ENCODE results near the gene ST7. TPM values are rescaled to one million over a fixed set of nuclear protein-coding genes. Genes with fewer than 3 reads are reported as not detected.

The ST7 gene
- total and polyA plus RNA-seq, 2 experiments from 2014 or later: 31.2 to 38.5 TPM

GRCh38 chr7:117152213-117153007 lies 199.1 kb downstream of the ST7 start:
- Histone ChIP-seq H3K4me3 (no peak overlapping the region), H3K27me3 (no peaks in the 10 kb centered on the region), H4K20me1 (ENCODE audit: insufficient read depth, poor library complexity, severe bottlenecking) (no peaks in the 10 kb centered on the region), H3K9me3 (ENCODE audit: low read depth) (no peaks in the 10 kb centered on the region), H3K27ac (peak overlapping the region; percentile 51), H3K9me2 (replicated peaks; ENCODE audit: insufficient read depth) (no peaks in the 10 kb centered on the region), H3K4me1 (ENCODE audit: insufficient read depth) (peaks cover 11% of the 10 kb centered on the region), H2AFZ (no peak overlapping the region), H3K4me2 (no peak overlapping the region), H3K79me2 (no peaks in the 10 kb centered on the region), H3K36me3 (replicated peaks; ENCODE audit: insufficient read depth, low read depth) (no peaks in the 10 kb centered on the region)
- TF ChIP-seq EZH2phosphoT487 (IDR thresholded peaks at IDR 0.05; ENCODE audit: low read depth, severe bottlenecking, unreplicated experiment) (no peak), EZH2 (IDR thresholded peaks at IDR 0.05; ENCODE audit: borderline replicate concordance) (no peak)
- TF ChIP-seq, protein P1, sequence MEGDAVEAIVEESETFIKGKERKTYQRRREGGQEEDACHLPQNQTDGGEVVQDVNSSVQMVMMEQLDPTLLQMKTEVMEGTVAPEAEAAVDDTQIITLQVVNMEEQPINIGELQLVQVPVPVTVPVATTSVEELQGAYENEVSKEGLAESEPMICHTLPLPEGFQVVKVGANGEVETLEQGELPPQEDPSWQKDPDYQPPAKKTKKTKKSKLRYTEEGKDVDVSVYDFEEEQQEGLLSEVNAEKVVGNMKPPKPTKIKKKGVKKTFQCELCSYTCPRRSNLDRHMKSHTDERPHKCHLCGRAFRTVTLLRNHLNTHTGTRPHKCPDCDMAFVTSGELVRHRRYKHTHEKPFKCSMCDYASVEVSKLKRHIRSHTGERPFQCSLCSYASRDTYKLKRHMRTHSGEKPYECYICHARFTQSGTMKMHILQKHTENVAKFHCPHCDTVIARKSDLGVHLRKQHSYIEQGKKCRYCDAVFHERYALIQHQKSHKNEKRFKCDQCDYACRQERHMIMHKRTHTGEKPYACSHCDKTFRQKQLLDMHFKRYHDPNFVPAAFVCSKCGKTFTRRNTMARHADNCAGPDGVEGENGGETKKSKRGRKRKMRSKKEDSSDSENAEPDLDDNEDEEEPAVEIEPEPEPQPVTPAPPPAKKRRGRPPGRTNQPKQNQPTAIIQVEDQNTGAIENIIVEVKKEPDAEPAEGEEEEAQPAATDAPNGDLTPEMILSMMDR (IDR thresholded peaks at IDR 0.05; ENCODE audit: poor library complexity): no peak
- DNase-seq (ENCODE audit: low spot score): no peak
- WGBS (ENCODE audit: low lambda C conversion rate, missing lambda C conversion rate): 79% methylated on average over 3 of the region's 3 CpGs

- Histone ChIP-seq H3K9me2 (replicated peaks; ENCODE audit: insufficient read depth) (no peaks in the 10 kb centered on the region), H3K4me3 (no peak overlapping the region), H3K79me2 (no peaks in the 10 kb centered on the region), H3K4me2 (no peak overlapping the region), H3K9me3 (ENCODE audit: low read depth) (no peaks in the 10 kb centered on the region), H3K4me1 (ENCODE audit: insufficient read depth) (peaks cover 18% of the 10 kb centered on the region), H3K36me3 (replicated peaks; ENCODE audit: insufficient read depth, low read depth) (no peaks in the 10 kb centered on the region), H3K27me3 (no peaks in the 10 kb centered on the region), H4K20me1 (ENCODE audit: insufficient read depth, poor library complexity, severe bottlenecking) (no peaks in the 10 kb centered on the region), H3K27ac (peak overlapping the region; percentile 51), H2AFZ (no peak overlapping the region)
- WGBS (ENCODE audit: low lambda C conversion rate, missing lambda C conversion rate): 35% methylated on average over 1 of the region's 1 CpG
- no peak for TF ChIP-seq EZH2phosphoT487 (IDR thresholded peaks at IDR 0.05; ENCODE audit: low read depth, severe bottlenecking, unreplicated experiment)
- TF ChIP-seq, protein P1 (IDR thresholded peaks at IDR 0.05; ENCODE audit: poor library complexity): no peak
- TF ChIP-seq EZH2 (IDR thresholded peaks at IDR 0.05; ENCODE audit: borderline replicate concordance): no peak
- DNase-seq (ENCODE audit: low spot score): no peak
Measured at GRCh38 chr7:117153016-117153545, 199.8 kb downstream of the ST7 start.

DNA sequence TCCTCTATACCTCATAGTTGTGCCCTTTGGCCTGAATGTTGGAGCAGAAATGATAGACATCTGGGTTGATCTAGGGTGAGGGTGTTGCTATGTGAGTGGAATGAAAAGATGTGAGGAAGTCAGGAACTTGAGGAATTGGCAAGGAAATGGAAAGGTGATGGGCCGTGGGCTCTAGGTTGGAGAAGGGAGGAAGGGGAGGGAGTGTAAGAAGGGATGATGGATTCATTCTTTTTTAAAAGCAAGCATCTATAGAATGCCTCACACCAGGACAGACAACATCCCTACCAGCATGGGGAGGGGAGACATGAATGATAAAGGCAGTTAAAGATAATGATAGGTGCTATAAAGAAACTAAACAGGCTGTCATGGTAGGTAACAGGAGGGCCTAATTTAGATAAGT lies 201.4 kb downstream of the ST7 start:
- Histone ChIP-seq H3K27ac (no peak overlapping the region), H3K4me3 (no peak overlapping the region), H3K4me1 (ENCODE audit: insufficient read depth) (peaks cover 33% of the 10 kb centered on the region), H3K27me3 (no peaks in the 10 kb centered on the region), H3K9me2 (replicated peaks; ENCODE audit: insufficient read depth) (no peaks in the 10 kb centered on the region), H3K36me3 (replicated peaks; ENCODE audit: insufficient read depth, low read depth) (no peaks in the 10 kb centered on the region), H3K9me3 (ENCODE audit: low read depth) (no peaks in the 10 kb centered on the region), H3K79me2 (no peaks in the 10 kb centered on the region), H4K20me1 (ENCODE audit: insufficient read depth, poor library complexity, severe bottlenecking) (no peaks in the 10 kb centered on the region), H3K4me2 (no peak overlapping the region), H2AFZ (no peak overlapping the region)
- no peak for TF ChIP-seq EZH2 (IDR thresholded peaks at IDR 0.05; ENCODE audit: borderline replicate concordance)
- no peak for TF ChIP-seq EZH2phosphoT487 (IDR thresholded peaks at IDR 0.05; ENCODE audit: low read depth, severe bottlenecking, unreplicated experiment)
- DNase-seq (ENCODE audit: low spot score): no peak
- WGBS (ENCODE audit: low lambda C conversion rate, missing lambda C conversion rate): 67% methylated on average over 1 of the region's 1 CpG

DNA sequence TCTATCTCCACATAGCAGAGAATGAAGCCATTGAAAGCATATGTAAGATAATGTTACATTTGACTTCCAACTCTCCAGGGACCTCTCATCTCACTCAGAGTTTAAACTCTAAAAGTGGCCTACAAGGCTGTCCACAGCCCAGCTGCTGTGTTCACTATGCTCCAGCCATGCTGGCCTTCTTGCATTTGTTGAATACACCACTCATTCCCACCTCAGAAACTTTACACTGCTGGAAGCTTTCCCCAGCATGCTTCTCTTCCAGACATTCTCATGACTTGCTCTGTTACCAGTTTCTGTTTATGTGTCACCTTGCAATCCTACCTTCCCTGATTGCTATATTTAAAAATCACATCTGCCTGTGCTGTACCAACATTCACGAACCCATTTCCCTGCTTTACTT lies 202.4 kb downstream of the ST7 start:
- H4K20me1 ChIP-seq (ENCODE audit: insufficient read depth, poor library complexity, severe bottlenecking): no peaks in the 10 kb centered on the region

More for the DNA sequence above, 202.4 kb downstream of the ST7 start:
- Histone ChIP-seq H3K4me1 (ENCODE audit: insufficient read depth) (peaks cover 33% of the 10 kb centered on the region), H3K9me2 (replicated peaks; ENCODE audit: insufficient read depth) (no peaks in the 10 kb centered on the region), H3K79me2 (no peaks in the 10 kb centered on the region), H3K4me2 (no peak overlapping the region), H3K4me3 (no peak overlapping the region), H3K9me3 (ENCODE audit: low read depth) (no peaks in the 10 kb centered on the region), H2AFZ (no peak overlapping the region), H3K27me3 (no peaks in the 10 kb centered on the region), H3K27ac (no peak overlapping the region), H3K36me3 (replicated peaks; ENCODE audit: insufficient read depth, low read depth) (no peaks in the 10 kb centered on the region)
- TF ChIP-seq EZH2 (IDR thresholded peaks at IDR 0.05; ENCODE audit: borderline replicate concordance): no peak
- TF ChIP-seq EZH2phosphoT487 (IDR thresholded peaks at IDR 0.05; ENCODE audit: low read depth, severe bottlenecking, unreplicated experiment): no peak
- TF ChIP-seq, protein P1 (IDR thresholded peaks at IDR 0.05; ENCODE audit: poor library complexity): no peak
- no peak for DNase-seq (ENCODE audit: low spot score)
- WGBS (ENCODE audit: low lambda C conversion rate, missing lambda C conversion rate): 62% methylated on average over 1 of the region's 1 CpG

All from hepatocyte (in vitro differentiated cells).